Measurements from ENCODE around the gene GJC2.
"Not testable (repeated sequence)": the region's sequence is repeated elsewhere in the genome, so short reads cannot be mapped to it uniquely, and the experiment has no call there.

Gene GJC2

DNA sequence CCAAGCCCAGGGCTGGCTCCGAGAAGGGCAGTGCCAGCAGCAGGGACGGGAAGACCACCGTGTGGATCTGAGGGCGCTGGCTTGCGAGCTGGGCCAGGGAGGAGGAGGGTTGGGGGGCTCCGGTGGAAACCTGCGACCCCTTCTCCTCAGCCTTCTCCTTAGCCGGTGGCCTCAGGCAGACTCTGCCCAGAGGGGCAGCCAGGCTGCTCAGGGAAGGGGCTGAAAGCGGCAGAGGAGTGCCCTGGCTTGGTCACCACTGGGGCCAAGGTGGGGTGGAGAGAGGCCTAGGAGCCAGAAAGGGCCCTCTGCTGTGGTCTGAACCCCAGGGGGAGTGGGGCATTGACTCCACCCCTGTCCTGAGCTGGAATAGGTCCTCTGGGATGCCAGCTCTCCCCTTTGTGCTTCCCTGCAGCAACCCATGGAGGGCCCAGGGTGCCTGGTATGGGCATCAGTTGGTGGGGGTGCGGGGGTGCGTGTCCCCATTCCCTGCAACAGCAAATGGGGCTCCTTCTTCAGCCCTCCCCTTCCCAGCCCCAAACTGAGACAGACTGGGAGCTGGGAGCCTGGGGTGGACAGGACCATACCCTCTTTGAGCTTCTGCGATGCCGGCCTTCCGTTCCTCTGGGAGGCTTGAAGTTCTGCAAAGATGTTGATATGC, 9.4 kb downstream of the GJC2 start:
- no peak for DNase-seq

DNA sequence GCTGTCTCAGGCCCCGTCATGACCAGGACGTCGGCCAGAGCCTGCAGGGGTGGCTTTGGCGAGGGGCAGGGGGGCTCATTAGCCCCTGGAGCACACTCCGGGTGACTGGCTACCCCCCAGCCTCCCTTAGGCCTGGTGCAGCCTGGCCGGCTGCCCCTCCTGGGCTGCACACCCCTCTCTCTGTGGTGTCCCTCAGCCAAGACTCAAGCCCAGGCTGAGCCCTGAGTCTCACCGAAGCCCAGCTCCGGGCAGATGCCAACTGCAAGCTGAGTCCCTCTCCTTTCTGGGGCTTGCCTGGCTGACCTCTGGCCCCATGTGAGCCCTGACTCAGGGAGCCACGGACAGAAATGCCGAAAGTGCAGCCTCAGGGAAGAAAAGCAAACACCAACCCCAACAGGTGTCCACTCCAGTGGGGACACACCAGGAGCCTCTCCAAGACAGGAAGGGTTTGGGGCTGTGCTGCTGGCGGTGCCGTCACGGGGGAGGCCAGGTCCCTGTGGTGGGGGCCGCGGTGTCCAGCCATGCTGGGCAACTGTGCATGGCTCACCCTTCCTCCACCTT, 10.6 kb downstream of the GJC2 start:
- DNase-seq: no peak

DNA sequence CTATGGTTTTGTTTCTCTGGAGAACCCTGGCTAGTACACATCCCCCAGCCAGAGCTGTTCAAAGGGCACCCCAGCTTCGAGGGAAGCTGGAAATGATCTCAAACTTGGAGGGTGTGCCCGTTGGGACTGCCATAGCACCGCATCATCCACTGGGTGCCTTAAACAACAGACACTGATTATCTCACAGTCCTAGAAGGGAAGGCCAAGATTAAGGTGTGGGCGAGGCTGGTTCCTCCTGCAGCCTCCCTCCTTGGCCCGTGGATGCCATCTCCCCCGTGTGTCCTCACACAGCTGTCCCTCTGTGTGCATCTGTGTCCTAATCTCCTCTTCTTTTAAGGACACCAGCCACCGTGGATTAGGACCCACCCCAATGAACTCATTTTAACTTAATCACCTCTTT, 11.6 kb downstream of the GJC2 start:
- no peak for DNase-seq

DNA sequence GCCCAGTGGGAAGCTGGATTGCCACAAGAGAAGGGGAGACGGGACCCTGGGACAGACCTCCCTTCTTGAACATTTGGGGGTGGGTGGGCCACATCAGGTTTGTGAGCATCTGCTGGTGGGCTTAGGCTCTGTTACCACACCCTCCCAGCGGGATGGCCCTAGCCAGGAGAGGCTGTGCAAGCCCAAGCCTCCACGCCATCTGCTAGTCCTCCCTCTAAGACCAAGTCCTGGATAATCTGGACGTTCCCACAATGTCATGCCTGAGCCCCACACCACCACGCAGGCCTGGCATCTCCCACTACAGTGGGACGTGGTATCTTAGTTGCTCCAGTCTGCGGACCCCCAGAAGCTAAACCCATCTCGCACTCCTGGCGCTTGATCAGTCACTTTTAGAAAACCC, 12.1 kb downstream of the GJC2 start:
- DNase-seq: no peak

DNA sequence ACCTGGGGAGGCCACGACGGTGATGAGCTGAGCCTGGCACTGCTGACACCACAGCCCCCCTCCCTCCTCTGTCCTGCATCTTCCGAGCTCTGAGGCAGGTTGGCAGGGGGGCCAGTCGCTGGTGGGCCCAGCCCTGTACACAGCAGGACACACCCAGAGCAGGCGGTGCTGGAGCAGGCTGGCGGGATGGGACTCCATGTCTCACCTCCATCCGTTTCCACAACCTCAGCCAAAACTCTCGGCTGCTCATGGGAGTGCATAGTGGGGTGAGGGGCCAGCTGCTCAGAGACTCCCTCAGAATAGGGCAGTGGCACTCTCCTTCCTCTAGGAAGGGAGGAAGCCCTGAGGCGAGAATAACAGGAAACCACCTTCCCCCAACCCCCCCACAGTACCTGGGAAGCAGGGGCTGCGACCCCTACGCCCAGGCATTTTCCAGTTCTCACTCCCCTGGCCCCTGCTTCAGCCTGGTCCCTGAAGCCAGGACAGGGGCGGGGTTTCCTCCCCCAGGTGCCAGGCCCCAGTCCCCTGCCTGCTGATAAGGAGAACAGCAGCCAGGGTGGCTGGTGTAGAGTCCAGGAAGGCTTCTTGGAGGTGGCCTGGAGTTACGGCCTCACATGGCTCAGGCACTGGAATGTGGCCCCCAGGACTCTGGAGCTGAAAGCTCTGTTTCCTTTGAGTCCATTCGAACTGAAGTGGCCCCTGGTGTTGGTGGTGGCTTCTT, 12.7 kb downstream of the GJC2 start:
- DNase-seq: no peak

DNA sequence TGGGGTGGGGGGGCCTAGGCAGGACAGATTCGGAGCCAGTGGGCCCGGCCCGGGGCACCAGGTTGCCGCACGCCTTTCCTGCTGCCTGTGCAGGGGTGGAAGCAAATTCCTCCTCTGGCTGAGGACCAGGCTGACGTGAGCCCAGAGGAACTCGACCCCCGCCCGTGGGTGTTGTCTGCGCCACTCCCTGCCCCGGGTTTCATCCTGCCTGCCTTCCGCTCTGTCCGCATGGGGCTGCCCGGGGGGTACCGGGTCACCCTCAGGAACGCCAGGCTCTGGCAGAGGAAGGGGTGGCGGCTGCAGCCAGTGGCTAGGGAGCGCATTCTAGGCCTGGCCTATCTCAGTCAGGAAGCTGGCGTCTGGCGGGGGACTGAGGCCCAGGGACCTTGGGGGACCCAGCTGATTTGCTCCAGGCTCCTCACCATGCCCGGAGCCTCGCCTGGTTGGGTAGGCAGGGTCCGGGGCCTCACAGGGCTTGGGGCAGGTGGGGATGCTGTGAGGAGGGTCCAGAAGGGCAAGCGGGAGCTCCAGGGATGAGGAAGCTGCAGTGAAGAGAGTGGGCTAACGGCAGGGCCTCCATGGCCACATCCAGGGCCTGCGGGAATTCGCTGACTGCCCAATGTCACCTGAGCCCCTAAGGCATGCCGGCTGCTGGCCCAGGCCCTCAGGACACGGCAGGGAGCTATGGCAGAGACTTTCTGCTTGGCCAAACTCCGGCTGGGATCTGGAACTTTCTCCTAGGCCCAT, 13.4 kb downstream of the GJC2 start:
- DNase-seq: no peak

DNA sequence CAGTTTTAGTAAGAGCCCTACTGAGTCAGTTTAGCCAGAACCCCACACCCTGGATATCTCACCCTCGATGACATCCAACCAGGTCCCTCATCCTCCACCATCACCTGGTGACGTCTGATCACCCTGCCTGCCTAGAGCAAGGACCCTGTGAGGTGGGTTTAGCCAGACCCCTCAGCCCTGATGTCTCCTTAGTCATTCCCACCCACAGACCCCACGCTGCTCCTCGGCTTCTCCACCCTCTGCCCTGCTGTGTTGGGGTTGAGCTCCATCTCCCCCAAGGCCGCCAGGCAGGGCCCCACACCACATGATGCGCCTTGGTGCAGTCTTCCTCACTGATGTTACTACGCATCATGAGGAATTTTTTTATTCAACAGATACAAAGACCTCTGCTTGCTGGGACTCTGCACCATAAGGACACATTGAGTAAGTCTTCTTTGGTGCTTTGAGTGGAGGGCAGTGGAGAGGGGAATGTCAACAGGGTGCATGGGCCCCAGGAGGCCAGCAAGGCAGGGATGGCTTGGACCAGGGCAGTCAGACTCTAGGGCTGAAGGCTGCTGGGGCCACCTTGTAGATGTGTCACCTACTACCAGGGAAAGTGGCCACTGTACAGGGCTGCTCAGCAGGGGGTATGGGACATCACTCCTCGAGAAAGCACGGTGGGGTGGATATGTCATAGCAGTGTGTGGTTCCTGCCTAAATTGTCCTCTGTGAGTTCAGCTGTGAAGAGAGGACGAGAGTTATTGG, 14.2 kb downstream of the GJC2 start:
- DNase-seq: no peak

DNA sequence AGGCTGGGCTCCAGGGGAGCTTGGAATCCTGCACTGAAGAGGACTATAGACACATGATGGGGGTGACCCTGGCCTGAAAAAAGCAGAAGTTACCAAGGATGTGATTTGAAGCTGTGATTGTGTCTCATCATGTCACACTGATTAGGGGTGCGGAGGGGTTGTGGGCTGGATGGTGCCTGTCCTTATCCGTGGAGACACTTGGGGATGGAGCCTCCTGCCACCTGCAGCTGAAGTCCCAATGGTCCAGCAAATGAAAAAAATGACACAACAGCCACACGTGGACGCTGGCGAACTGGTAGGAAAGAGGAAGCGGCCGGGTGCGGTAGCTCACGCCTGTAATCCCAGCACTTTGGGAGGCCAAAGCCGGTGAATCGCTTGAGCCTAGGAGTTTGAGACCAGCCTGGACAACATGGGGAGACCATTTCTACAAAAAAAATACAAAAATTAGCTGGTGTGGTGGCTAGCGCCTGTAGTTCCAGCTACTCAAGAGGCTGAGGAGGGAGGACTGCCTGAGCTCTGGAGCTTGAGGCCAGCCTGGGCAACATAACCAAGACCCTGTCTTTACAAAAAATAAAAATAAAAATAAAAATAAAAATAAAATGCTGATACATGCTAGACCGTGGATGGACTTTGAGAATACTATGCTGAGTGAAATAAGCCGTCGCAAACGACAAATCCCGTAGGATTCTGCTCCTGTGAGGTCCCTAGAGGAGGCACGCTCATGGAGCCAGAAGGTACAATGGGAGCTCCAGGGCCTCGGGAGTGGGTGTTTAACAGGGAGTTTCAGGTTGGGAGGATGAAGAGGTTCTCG, 15.0 kb downstream of the GJC2 start:
- DNase-seq: peak; percentile 87

DNA sequence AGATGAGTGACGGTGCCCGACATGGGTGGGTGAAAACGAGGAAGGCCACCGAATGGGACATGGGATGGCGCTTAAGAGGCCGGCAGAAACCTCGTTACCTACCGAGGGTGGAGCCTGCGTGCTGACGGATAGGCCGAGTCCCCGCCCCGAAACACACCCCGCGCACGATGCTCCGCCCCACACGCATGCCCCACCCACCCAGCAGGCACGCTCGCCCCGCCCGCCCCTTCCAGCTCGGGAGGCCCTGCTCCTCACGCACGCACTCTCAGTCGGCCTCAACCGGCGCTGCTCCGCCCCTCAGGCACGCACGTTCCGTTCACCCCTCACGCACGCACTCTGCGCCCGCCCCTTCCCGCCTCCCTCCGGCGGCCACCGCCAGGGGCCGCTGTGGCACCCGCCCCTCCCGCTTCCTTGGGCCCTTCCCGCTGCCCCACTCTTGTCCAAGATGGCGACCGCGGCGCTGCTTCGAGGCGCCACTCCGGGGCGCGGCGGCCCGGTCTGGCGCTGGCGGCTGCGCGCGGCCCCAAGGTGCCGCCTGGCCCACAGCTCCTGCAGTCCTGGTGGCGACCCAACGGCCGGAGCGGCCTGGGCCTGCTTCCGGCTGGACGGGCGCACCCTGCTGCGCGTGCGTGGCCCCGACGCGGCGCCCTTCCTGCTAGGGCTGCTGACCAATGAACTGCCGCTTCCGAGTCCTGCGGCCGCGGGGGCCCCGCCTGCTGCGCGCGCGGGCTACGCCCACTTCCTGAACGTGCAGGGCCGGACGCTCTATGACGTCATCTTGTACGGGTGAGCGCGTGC, 15.8 kb downstream of the GJC2 start, which contains the start of gene IBA57:
TSS of gene IBA57 (plus strand) at position 433 of the 798 bp plus-strand sequence. CDS start at position 446, 13 bp downstream.
- peak; percentile 95 for DNase-seq

DNA sequence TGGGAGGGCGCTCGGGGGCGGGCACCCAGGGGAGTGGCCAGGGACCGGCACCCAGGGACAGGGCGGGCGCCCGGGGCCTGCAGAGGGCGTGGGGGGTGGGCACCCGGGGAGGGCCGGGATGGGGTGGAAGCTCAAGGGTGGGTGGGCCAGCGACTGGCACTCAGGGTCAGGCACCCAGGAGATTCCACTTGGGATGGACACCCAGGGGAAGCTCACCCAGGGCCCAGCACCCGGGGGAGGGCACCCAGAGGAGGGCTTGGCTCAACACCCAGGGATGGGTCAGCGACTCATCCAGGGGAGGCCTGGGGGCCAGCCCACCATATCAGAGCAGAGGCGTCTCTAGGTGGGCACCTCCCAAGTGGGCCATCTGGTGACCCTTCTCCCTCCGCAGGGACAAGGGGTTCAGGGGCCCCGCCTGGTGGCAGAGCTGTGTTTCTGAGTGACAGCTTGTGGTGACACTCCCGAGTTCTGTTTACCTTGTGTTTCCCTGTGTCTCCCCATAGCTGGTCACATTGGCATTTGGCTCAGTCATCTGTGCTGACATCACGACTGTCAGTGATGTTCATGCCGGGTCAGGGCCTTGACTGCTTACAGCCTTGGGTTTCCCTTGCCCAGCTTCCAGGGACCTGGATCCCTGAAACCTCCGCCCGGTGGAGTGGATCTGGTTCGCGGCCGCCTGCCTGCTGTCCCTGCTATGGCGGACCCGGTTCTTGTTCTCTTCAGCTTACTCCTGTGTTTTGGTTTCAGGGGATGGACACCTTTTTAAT, 16.6 kb downstream of the GJC2 start:
- peak; percentile 69 for DNase-seq

DNA sequence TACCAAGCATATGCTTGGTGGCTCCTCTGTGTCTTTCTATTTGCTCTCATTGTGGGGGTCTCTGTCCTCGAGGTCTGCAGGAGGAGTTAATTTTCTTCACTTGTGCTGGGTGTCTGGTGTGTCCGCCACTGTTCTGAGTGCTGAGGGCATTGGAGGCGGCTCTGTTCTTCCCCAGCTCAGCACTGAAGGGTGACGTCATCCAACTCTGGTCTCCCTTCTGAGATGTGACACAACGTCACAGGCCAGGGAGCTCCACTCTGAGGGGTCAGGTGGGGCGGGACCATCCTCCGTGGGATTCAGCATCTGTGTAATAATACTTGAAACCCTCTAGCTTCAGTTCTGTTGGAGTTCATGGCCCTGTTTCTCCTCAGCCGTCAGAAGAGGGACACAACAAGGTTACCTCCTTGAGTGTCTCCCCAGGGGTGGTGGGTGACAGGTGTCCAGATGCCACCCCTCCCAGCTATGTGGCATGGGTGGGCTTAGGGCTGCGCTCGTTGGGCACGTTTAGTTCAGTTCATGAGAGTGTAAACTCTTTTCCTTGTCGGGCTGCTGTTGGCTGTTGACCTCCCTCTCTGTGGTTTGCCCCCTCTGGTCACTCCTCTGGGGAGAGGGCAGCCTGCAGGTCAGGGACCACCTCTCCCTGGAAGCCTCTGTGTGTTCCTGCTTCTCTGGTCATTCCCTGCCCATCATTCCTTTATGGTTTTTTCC, 19.0 kb downstream of the GJC2 start:
- no peak for DNase-seq

DNA sequence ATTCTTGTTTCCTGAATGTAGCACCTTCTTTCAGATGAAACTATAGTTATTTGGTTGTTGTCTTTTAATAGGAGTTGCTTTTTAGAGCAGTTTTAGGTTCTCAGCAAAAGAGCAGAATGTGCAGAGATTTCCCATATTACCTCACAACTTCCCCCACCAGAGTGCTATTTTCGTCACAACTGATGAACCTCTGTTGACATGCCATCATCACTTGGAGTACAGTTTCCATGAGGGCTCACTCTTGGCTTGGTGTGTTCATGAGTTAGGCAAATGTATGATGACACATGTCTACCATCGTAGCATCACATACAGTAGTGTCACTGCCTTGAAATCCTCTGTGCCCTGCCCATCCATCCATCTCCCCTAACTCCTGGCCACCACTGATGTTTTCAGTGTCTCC, 19.6 kb downstream of the GJC2 start:
- peak; percentile 11 for DNase-seq

DNA sequence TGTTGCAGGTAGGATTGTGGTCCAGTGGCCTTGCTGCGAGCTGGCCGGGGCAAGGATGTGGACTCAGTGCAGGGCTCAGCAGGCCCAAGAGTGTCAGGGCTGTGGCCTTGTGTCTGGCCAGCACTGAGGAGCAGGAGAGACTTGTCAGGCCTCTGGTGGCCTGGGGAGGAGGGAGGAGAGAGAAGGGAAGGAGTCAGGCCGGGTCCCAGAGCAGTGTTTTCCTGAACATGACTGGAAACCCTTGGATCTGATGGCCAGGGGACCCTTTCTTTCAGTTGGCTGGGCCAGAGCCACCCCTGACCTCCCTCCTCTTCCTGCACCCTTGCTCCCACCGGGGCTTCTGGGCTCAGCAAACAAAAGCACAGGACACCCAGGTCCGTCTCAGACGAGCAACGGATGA, 20.9 kb downstream of the GJC2 start:
- DNase-seq: no peak

DNA sequence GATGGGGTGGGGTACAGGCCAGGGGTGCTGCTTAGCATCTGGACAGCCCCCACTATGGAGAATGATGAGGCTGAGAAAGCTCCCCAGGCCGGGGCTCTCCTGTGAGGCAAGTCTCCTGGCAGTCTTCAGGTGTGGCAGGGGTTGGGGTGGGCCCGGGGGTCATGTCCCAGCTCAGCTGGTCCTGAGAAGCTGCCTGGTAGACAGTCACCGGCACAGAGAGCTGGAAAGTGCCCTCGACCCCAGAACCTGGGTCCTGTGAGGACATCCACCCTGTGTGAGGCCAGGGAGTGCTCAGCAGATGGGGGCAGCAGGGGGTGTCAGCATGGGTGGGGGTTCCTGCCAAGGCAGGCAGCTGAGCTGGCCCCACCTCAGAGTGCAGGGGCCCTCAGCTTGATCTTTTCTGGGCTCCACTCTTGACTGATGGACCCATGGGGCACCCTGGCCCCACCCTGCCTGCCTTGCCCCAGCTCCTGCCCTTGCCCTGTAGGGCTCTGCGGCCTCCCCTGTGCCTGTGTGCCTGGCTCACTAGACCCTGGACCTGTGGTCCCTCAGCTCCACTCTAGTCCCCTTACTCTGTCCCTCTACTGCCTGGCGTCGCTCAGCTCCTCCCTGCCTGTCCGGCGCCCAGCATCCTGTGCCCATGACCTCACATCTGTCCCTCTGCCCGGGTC, 21.6 kb downstream of the GJC2 start:
- no peak for DNase-seq

DNA sequence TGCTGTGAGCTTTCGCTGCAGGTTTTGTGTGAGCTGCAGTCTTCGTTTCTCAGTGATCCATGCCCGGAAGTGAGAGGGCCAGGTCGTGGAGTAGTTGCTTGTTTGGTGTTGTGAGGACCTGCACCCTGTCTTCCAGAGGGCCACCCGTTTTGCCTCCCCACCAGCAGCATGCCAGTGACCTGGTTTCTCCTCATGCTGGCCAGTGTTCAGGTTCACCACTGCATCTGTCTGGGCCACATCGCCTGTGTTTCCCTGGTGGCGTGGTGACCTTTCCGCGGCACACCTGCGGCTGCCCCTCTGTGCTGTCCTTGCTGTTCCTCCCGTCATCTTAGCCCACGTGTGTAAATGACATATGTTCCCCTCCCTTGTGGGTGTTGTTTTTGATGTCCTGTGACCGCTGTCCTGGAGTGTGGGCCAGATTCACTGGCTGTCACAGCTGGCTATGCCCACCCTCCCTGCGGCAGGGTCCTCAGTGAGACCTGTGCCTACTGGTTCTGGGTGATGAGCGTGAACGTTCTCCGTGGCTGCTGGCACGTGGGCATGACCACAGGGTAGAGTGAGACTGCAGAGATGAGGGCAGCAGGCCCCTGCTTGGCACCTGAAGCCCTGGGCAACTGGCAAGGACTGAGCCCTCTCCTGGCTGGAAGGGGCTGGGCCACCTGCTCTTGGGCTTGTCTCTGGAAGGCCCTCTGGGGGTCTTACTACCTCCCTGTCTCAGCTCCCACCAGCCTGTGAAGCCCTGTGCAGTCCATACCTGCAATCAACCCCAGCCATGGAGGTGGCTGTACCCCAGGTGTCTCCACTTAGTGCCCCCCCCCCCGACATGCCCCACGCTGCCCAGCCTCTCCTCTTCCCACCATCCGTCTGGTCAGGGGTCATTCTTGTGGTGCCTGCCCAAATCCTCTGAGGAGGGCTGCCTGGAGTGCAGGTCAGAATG, 23.1 kb downstream of the GJC2 start:
- DNase-seq: no peak

DNA sequence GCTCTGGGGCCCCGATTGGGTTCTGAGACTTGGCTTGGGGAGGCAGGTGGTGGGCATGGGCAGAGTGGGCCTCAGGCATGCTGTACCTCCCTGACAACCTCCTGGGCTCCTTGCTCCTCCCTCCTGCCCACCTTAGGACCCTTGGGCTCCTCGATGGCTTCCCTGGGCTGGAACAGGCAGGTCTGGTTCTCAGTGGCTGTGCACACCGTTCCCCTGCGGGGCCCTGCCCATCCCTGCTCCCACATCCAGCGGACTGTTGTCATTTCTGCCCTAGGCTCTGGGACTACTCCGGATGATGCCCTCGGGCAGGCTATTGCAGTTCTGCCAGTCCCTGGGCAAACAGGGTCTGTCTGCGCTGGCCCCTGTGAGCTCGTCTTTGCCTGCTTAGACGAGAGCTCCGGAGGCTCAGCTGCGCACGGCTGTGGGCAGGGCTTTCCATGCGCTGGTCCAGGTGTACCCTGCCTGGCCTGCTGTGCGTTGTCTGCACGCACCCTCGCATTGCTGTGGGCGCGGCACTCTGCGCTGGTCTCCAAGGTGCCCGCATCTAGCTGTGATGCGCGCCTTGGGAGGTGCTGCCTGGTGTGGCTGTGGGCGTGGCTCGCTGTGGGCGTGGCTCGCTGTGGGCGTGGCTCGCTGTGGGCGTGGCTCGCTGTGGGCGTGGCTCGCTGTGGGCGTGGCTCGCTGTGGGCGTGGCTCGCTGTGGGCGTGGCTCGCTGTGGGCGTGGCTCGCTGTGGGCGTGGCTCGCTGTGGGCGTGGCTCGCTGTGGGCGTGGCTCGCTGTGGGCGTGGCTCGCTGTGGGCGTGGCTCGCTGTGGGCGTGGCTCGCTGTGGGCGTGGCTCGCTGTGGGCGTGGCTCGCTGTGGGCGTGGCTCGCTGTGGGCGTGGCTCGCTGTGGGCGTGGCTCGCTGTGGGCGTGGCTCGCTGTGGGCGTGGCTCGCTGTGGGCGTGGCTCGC, 24.1 kb downstream of the GJC2 start:
- DNase-seq: not testable (repeated sequence)

All from MV-4-11 (cell line).